Measurements from ENCODE around the gene LSP1.
"Not testable (repeated sequence)": the region's sequence is repeated elsewhere in the genome, so short reads cannot be mapped to it uniquely, and the experiment has no call there.

The LSP1 gene

GRCh38 chr11:1852877-1853276 is at the start of gene LSP1:
Gene LSP1 (plus strand): TSS chr11:1853084. CDS start chr11:1853145, 61 bp downstream.
- peak; percentile 54 for DNase-seq

GRCh38 chr11:1803246-1803645 is 49.6 kb upstream of the LSP1 start:
- DNase-seq: no peak

GRCh38 chr11:1803835-1804519 is 48.9 kb upstream of the LSP1 start:
- not testable (repeated sequence) for DNase-seq

GRCh38 chr11:1805525-1805924 is 47.4 kb upstream of the LSP1 start:
- DNase-seq: no peak

- no peak for DNase-seq
Measured at GRCh38 chr11:1807264-1807995, 45.5 kb upstream of the LSP1 start.

GRCh38 chr11:1810761-1811160 is 42.1 kb upstream of the LSP1 start:
- peak; percentile 88 for DNase-seq

GRCh38 chr11:1812274-1812673 is 40.6 kb upstream of the LSP1 start:
- no peak for DNase-seq

- DNase-seq: no peak
Measured at GRCh38 chr11:1812801-1813200, 40.1 kb upstream of the LSP1 start.

GRCh38 chr11:1813356-1813755 is 39.5 kb upstream of the LSP1 start:
- not testable (repeated sequence) for DNase-seq

GRCh38 chr11:1814691-1815090 is 38.2 kb upstream of the LSP1 start:
- no peak for DNase-seq

- DNase-seq: no peak
Measured at GRCh38 chr11:1815311-1815710, 37.6 kb upstream of the LSP1 start.

- no peak for DNase-seq
Measured at GRCh38 chr11:1815751-1816150, 37.1 kb upstream of the LSP1 start.

- no peak for DNase-seq
Measured at GRCh38 chr11:1817000-1817399, 35.9 kb upstream of the LSP1 start.

GRCh38 chr11:1817511-1817910 is 35.4 kb upstream of the LSP1 start:
- DNase-seq: no peak

- DNase-seq: no peak
Measured at GRCh38 chr11:1819074-1819473, 33.8 kb upstream of the LSP1 start.

GRCh38 chr11:1820463-1821325 is 32.2 kb upstream of the LSP1 start:
- DNase-seq: no peak

GRCh38 chr11:1821562-1821961 is 31.3 kb upstream of the LSP1 start:
- no peak for DNase-seq

- DNase-seq: no peak
Measured at GRCh38 chr11:1822648-1823375, 30.1 kb upstream of the LSP1 start.

GRCh38 chr11:1823376-1824220 is 29.3 kb upstream of the LSP1 start:
- no peak for DNase-seq

GRCh38 chr11:1824221-1825038 is 28.5 kb upstream of the LSP1 start:
- no peak for DNase-seq

All from suppressor macrophage treated with lipopolysaccharide for 4 hours (primary cell).